Sigmoid colon (tissue), 4 donors: Measurements from ENCODE around the gene ABHD12.

Source experiments
- CTCF ChIP-seq, 4 experiments: fragments of 450-650 bp in 3 of 4; fragments of 200-600 bp in 1 of 4; IDR thresholded peaks; one replicate each; pipeline ENCODE4 v1.5.1; 2016 to 2019; ENCODE audit warnings: antibody characterized with exemption in 4 of 4, mild to moderate bottlenecking in 3 of 4, moderate library complexity in 2 of 4
- EP300 ChIP-seq, 4 donors: sonication (generic); formaldehyde crosslinking; IDR thresholded peaks; one replicate each; pipeline ENCODE4 v1.6.1; 2017; ENCODE audit warnings: antibody characterized with exemption in 4 of 4
- POLR2A ChIP-seq, 2 donors: fragments of 450-650 bp; IDR thresholded peaks; one replicate each; pipeline ENCODE4 v1.6.1; 2016; ENCODE audit warnings: antibody characterized with exemption in 2 of 2, mild to moderate bottlenecking in 2 of 2, moderate library complexity in 2 of 2
- POLR2AphosphoS5 ChIP-seq, 4 donors: sonication (generic); formaldehyde crosslinking; IDR thresholded peaks; one replicate each; pipeline ENCODE4 v1.6.1; 2017; ENCODE audit warnings: antibody characterized with exemption in 4 of 4

- TF ChIP-seq POLR2A (IDR thresholded peaks at IDR 0.05) (no peak), CTCF (IDR thresholded peaks at IDR 0.05) (no peak), POLR2AphosphoS5 (IDR thresholded peaks at IDR 0.05) (no peak), EP300 (IDR thresholded peaks at IDR 0.05) (no peak)
Measured at GRCh38 chr20:25274481-25274880, 116.2 kb downstream of the ABHD12 start.
